Pancreas (tissue), 10 donors: Measurements from ENCODE around the gene RAB1A. TPM values are rescaled to one million over a fixed set of nuclear protein-coding genes. Genes with fewer than 3 reads are reported as not detected.
A peak's percentile ranks its signal among the peaks of the same experiment; 100 is the strongest.

Source experiments
- ATAC-seq, 4 donors: fragments of 200-7000 bp; cut with Tn5 transposase; one replicate each; pipeline versions ENCODE4 v1.8.0 to v1.9.1; 2020; ENCODE audit warnings: mild to moderate bottlenecking in 4 of 4, moderate library complexity in 4 of 4
- DNase-seq, 6 donors: peaks; one replicate each; pipeline ENCODE4 v3.0.0-alpha.2; 2020
- FAIRE-seq: peaks from 2 replicates; lab custom pipeline; 2012; peaks lifted over from hg19 to GRCh38; lab: Jason Lieb, UNC
- H3K27ac ChIP-seq, 4 donors: fragments of 200-600 bp; sonication (generic); 1 replicate in 3 of 4; 2 replicates in 1 of 4; pipeline versions ENCODE4 v1.5.0 to v1.8.0; 2020
- H3K27me3 ChIP-seq, 4 donors: fragments of 200-600 bp; one replicate each; pipeline ENCODE4 v1.8.0; 2021
- H3K36me3 ChIP-seq, 3 donors: fragments of 200-600 bp; sonication (generic) in 1 of 3; one replicate each; pipeline versions ENCODE4 v1.5.0 to v1.8.0; 2020 to 2021
- H3K4me1 ChIP-seq, 3 donors: fragments of 200-600 bp; one replicate each; pipeline ENCODE4 v1.8.0; 2021
- H3K4me3 ChIP-seq, 4 donors: fragments of 200-600 bp; sonication (generic) in 2 of 4; one replicate each; pipeline versions ENCODE4 v1.5.0 to v1.8.0; 2020 to 2021
- H3K9me3 ChIP-seq, 4 donors: fragments of 200-600 bp; one replicate each; pipeline ENCODE4 v1.8.0; 2021
- CTCF ChIP-seq, 4 donors: fragments of 200-600 bp; sonication (generic) in 3 of 4; IDR thresholded peaks; one replicate each; pipeline versions ENCODE4 v1.5.0 to v1.8.0; 2021; ENCODE audit warnings: antibody characterized with exemption in 4 of 4
- WGBS, 2 donors: extraction: QIAGEN DNeasy Blood & Tissue Kit; methylation state at CpG; one replicate each; pipeline ENCODE4 v1.1.7; 2013; 5-methylcytosine and 5-hydroxymethylcytosine counted together
- intact Hi-C, 3 donors: fragments of 100-400 bp; cut with DNase I; formaldehyde crosslinking; loops; one replicate each; pipeline versions ENCODE4 v1.11.1 to v1.14.2; 2022
- polyA plus RNA-seq, 2 donors: library from polyadenylated mRNA; stranded (reverse); fragments of 200-250 nt; gene quantifications; one replicate each; pipeline ENCODE4 v1.2.3, GENCODE V29; 2013
- total RNA-seq, 6 donors: library from RNA; stranded (reverse); fragmentation: NEBNext Ultra II Directional in 4 of 6; extraction: Animal tissue kit (Norgen Biotek cat#: 25700) in 4 of 6; gene quantifications; one replicate each; pipeline versions ENCODE4 v1.2.1 to v1.2.4, GENCODE V29; 2021 to 2023
- donor health status: healthy with polysubstance abuse.
- donor health status: DM: no; HTN: no; CAD: no; lungs with moderate emphysema.
- donor health status: DM: no; HTN: no; CAD: no.
- donor health status: control.
- donor health status: control.
- donor health status: Bipolar disorder and iron deficiency.
- donor health status: DM: yes; HTN: yes; CAD: no.
- donor health status: DM: no; HTN: no; CAD: no.
- donor health status: DM: no; HTN: no; CAD: no.
- donor health status: DM: yes; HTN: yes; CAD: no.

The RAB1A gene
- total and polyA plus RNA-seq, 8 donors, result 43.1 to 84.0 (median 67.5) TPM

- intact Hi-C loops, result loop anchor here in 2 of 3 donors (5.0 to 10.0 kb wide), 2 partner anchors 127 to 129 kb away; no protein-coding TSS in a partner anchor
- no peak for ATAC-seq
- no peak overlapping the region for H3K4me3 ChIP-seq
- FAIRE-seq, result no peak
- no peak for TF ChIP-seq CTCF (IDR thresholded peaks at IDR 0.05)
- no peak for DNase-seq
- H3K4me1 ChIP-seq, result no peaks in the 10 kb centered on the region
- H3K9me3 ChIP-seq, result no peaks in the 10 kb centered on the region
- H3K36me3 ChIP-seq, result no peaks in the 10 kb centered on the region
- H3K27me3 ChIP-seq, result no peaks in the 10 kb centered on the region
- H3K27ac ChIP-seq, result no peak overlapping the region
- WGBS, 2 donors, result 80 to 81% methylated on average over 7 of the region's 7 CpGs
Observed at GRCh38 chr2:65044097-65044735, 85.7 kb downstream of the RAB1A start.

GRCh38 chr2:65043001-65043400 lies 86.9 kb downstream of the RAB1A start:
- TF ChIP-seq CTCF (IDR thresholded peaks at IDR 0.05), result no peak
- no peaks in the 10 kb centered on the region for H3K4me1 ChIP-seq

GRCh38 chr2:65040400-65041261 lies 89.3 kb downstream of the RAB1A start:
- no peaks in the 10 kb centered on the region for H3K36me3 ChIP-seq
- no peaks in the 10 kb centered on the region for H3K4me1 ChIP-seq
- peak; percentile 82 to 95 (median 92) for TF ChIP-seq CTCF (IDR thresholded peaks at IDR 0.05)
- WGBS, 2 donors, result 21 to 25% methylated on average over 13 of the region's 13 CpGs
- FAIRE-seq (no peak), DNase-seq (peak; percentile 76 to 91 (median 85)), ATAC-seq (peak; percentile 96 to 100 (median 99))
- H3K27ac ChIP-seq, result no peak overlapping the region
- no peak overlapping the region for H3K4me3 ChIP-seq
- no peaks in the 10 kb centered on the region for H3K9me3 ChIP-seq
- intact Hi-C loops, result loop anchor here (2.0 to 10.0 kb wide), 3 partner anchors 123 to 126 kb away; no protein-coding TSS in a partner anchor
- H3K27me3 ChIP-seq, result no peaks in the 10 kb centered on the region

More at GRCh38 chr2:65043001-65043400, 86.9 kb downstream of the RAB1A start:
- DNase-seq, result no peak
- WGBS, 2 donors, result 71 to 72% methylated on average over 2 of the region's 2 CpGs
- FAIRE-seq, result no peak
- H3K27ac ChIP-seq, result no peak overlapping the region
- no peaks in the 10 kb centered on the region for H3K27me3 ChIP-seq
- no peaks in the 10 kb centered on the region for H3K36me3 ChIP-seq
- H3K4me3 ChIP-seq, result no peak overlapping the region
- H3K9me3 ChIP-seq, result no peaks in the 10 kb centered on the region
- ATAC-seq, result no peak
- intact Hi-C loops, result loop anchor here in 2 of 3 donors (5.0 to 10.0 kb wide), 2 partner anchors 126 to 128 kb away; no protein-coding TSS in a partner anchor

- H3K4me3 ChIP-seq, result no peak overlapping the region
- no peaks in the 10 kb centered on the region for H3K9me3 ChIP-seq
- intact Hi-C loops, result loop anchor here (2.0 to 10.0 kb wide), 3 partner anchors 122 to 125 kb away; no protein-coding TSS in a partner anchor
- no peak overlapping the region for H3K27ac ChIP-seq
- H3K27me3 ChIP-seq, result no peaks in the 10 kb centered on the region
- no peak for TF ChIP-seq CTCF (IDR thresholded peaks at IDR 0.05)
- WGBS, 2 donors, result 86 to 92% methylated on average over 3 of the region's 3 CpGs
- no peaks in the 10 kb centered on the region for H3K4me1 ChIP-seq
- no peak for ATAC-seq
- DNase-seq, result no peak
- no peak for FAIRE-seq
- H3K36me3 ChIP-seq, result no peaks in the 10 kb centered on the region
Observed at GRCh38 chr2:65039640-65040039, 90.3 kb downstream of the RAB1A start.
